Heart left ventricle (tissue), 13 donors: ENCODE data around the gene PIK3C2A.

Experiments
- POLR2A ChIP-seq, 2 donors: fragments of 450-650 bp; IDR thresholded peaks; one replicate each; pipeline ENCODE4 v1.6.1; 2017; ENCODE audit warnings: antibody characterized with exemption in 2 of 2, mild to moderate bottlenecking in 2 of 2, moderate library complexity in 2 of 2
- TF ChIP-seq, protein P1 (sequence below), 12 donors: fragments of 200-600 bp; sonication (generic) in 4 of 12; IDR thresholded peaks; one replicate each; pipeline versions ENCODE4 v1.5.0 to v1.8.0; 2018 to 2022; ENCODE audit warnings: antibody characterized with exemption in 12 of 12, mild to moderate bottlenecking in 5 of 12
- donor health status: ischemic (EF 13 %, LVEDD 7.1; RV severe dilation, severe dysfunction).
- donor health status: DM: no; HTN: yes; CAD: no.
- donor health status: DM: no; HTN: no; CAD: no.
- donor health status: ischemic (EF 25% LVEDD 6.9; RV normal size, moderate dysfunction).
- donor health status: ischemic (EF 25% LVEDD 5.7; RV mildly dilated, moderate dysfunction).
- donor health status: ischemic (EF 35%, LVEDD 5.7; RV mildly dilated, moderate dysfunction).
- donor health status: nonischemic (EF 11% LVEDD 7.7; RV severe dilation, severe dysfunction).
- donor health status: DM: yes; HTN: yes; CAD: no.
- donor health status: PGD.
- donor health status: ischemic (EF 29% LVEDD 5.4; RV normal size, mild dysfunction).
- donor health status: nonischemic (EF 23%, LVEDD 6.1; RV moderate dilation, normal function).

DNA sequence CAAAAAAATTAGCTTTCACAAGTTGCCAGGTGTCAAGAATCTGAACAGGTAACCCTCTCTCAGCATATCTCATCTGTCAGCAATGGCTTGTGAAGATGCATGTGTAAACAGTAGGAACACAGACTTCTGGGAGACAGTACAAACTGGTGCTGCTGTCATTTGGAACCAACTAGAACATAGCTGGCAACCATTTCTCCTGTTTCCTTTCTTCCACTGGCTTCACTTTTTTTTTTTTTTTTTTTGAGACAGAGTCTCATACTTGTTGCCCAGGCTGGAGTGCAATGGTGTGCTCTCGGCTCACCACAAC lies 2.1 kb upstream of the PIK3C2A start:
- no peak for TF ChIP-seq POLR2A (IDR thresholded peaks at IDR 0.05)
- TF ChIP-seq, protein P1, sequence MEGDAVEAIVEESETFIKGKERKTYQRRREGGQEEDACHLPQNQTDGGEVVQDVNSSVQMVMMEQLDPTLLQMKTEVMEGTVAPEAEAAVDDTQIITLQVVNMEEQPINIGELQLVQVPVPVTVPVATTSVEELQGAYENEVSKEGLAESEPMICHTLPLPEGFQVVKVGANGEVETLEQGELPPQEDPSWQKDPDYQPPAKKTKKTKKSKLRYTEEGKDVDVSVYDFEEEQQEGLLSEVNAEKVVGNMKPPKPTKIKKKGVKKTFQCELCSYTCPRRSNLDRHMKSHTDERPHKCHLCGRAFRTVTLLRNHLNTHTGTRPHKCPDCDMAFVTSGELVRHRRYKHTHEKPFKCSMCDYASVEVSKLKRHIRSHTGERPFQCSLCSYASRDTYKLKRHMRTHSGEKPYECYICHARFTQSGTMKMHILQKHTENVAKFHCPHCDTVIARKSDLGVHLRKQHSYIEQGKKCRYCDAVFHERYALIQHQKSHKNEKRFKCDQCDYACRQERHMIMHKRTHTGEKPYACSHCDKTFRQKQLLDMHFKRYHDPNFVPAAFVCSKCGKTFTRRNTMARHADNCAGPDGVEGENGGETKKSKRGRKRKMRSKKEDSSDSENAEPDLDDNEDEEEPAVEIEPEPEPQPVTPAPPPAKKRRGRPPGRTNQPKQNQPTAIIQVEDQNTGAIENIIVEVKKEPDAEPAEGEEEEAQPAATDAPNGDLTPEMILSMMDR (IDR thresholded peaks at IDR 0.05), result no peak
